A673 (cell line): Measurements from ENCODE around the gene CNTD1. TPM values are rescaled to one million over a fixed set of nuclear protein-coding genes. Genes with fewer than 3 reads are reported as not detected.

ENCODE experiments used
- BruUV-seq: library from RNA; stranded (reverse); fragments of 400-500 nt; replicated peaks from 2 replicates; lab custom pipeline; 2021; lab: Mats Ljungman, UMichigan
- CTCF ChIA-PET: fragments of 300-600 bp; sonication (Branson Sonifier 250); formaldehyde crosslinking; loops from one replicate; lab custom pipeline; 2022; ENCODE audit warnings: antibody characterized with exemption; lab: Charles Lee
- POLR2A ChIA-PET: fragments of 300-600 bp; sonication (Branson Sonifier 250); formaldehyde crosslinking; loops from one replicate; lab custom pipeline; 2022; ENCODE audit warnings: antibody characterized with exemption; ENCODE audit not compliant: low non-redundant PET; lab: Charles Lee
- DNase-seq: peaks from one replicate; pipeline ENCODE4 v3.0.0-alpha.2; 2015; ENCODE audit warnings: low spot score
- H3K27ac ChIP-seq: fragments of 200-600 bp; sonication (generic); 2 replicates; pipeline ENCODE4 v1.5.1; 2016; ENCODE audit warnings: mixed run types, low read depth, mild to moderate bottlenecking, mixed read lengths, antibody characterized with exemption, low read length; ENCODE audit not compliant: poor library complexity, severe bottlenecking
- H3K27me3 ChIP-seq: fragments of 200-600 bp; sonication (generic); replicated peaks from 2 replicates; pipeline ENCODE4 v1.6.1; 2017; ENCODE audit warnings: mixed run types, low read depth, mild to moderate bottlenecking, mixed read lengths, antibody characterized with exemption, low read length; ENCODE audit not compliant: insufficient read depth, poor library complexity
- H3K36me3 ChIP-seq: fragments of 200-600 bp; sonication (generic); 2 replicates; pipeline ENCODE4 v1.6.1; 2016; ENCODE audit warnings: mixed run types, mild to moderate bottlenecking, mixed read lengths, antibody characterized with exemption, low read length; ENCODE audit not compliant: insufficient read depth, poor library complexity, severe bottlenecking
- H3K4me1 ChIP-seq: fragments of 200-600 bp; sonication (generic); 2 replicates; pipeline ENCODE4 v1.6.1; 2017; ENCODE audit warnings: mixed run types, mild to moderate bottlenecking, mixed read lengths, antibody characterized with exemption, low read length; ENCODE audit not compliant: insufficient read depth, poor library complexity, severe bottlenecking
- H3K4me3 ChIP-seq: fragments of 200-600 bp; sonication (generic); 2 replicates; pipeline ENCODE4 v1.5.1; 2016; ENCODE audit warnings: low read depth, mixed run types, mild to moderate bottlenecking, mixed read lengths, low read length; ENCODE audit not compliant: poor library complexity, severe bottlenecking
- H3K9me3 ChIP-seq: fragments of 200-600 bp; sonication (generic); 2 replicates; pipeline ENCODE4 v1.6.1; 2016; ENCODE audit warnings: mixed run types, low read depth, mild to moderate bottlenecking, mixed read lengths, antibody characterized with exemption, low read length; ENCODE audit not compliant: poor library complexity, severe bottlenecking
- EZH2 ChIP-seq: fragments of 200-600 bp; sonication (generic); IDR thresholded peaks from 2 replicates; pipeline ENCODE4 v1.6.1; 2017; ENCODE audit warnings: borderline replicate concordance, low read depth, mild to moderate bottlenecking, mixed read lengths, antibody characterized with exemption, low read length; ENCODE audit not compliant: poor library complexity, severe bottlenecking
- intact Hi-C: fragments of 100-400 bp; cut with micrococcal nuclease; formaldehyde crosslinking; loops from one replicate; pipeline ENCODE4 v1.10.0; 2022; ENCODE audit not compliant: unreplicated experiment
- total RNA-seq: library from RNA; stranded (reverse); gene quantifications from 2 replicates; pipeline ENCODE4 v1.2.3, GENCODE V29; 2021
- TF ChIP-seq, protein P1 (sequence below): fragments of 300-800, 200-600 bp; sonication (generic); conservative IDR thresholded peaks from 2 replicates; pipeline ENCODE4 v1.5.1; 2017; ENCODE audit warnings: low read depth, mild to moderate bottlenecking, antibody characterized with exemption, low read length, moderate library complexity, mixed read lengths

CNTD1 gene
- total RNA-seq, 1 experiment from 2014 or later: not detected

DNA sequence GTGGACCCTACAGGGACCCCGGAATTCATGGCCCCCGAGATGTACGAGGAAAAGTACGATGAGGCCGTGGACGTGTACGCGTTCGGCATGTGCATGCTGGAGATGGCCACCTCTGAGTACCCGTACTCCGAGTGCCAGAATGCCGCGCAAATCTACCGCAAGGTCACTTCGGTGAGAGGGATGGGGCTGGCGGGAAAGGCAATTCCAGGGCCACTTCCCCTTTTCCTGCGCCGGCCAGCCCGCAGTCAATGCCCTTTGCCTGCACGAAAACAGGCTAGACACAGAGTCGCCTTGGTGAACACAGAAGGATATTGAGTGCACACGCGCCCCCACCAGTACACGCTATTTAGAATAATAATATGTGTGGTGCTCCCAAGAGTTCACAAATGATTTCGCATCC lies 14.3 kb upstream of the CNTD1 start:
- Histone ChIP-seq H3K27ac (no peak overlapping the region), H3K4me3 (no peak overlapping the region), H3K27me3 (peaks cover 13% of the 10 kb centered on the region), H3K36me3 (no peaks in the 10 kb centered on the region), H3K4me1 (no peaks in the 10 kb centered on the region), H3K9me3 (no peaks in the 10 kb centered on the region)
- intact Hi-C loops: no loop called here
- no peak for DNase-seq
- BruUV-seq: no TSS peak
- ChIA-PET CTCF (no interaction called here), POLR2A (no interaction called here)
- TF ChIP-seq, protein P1, sequence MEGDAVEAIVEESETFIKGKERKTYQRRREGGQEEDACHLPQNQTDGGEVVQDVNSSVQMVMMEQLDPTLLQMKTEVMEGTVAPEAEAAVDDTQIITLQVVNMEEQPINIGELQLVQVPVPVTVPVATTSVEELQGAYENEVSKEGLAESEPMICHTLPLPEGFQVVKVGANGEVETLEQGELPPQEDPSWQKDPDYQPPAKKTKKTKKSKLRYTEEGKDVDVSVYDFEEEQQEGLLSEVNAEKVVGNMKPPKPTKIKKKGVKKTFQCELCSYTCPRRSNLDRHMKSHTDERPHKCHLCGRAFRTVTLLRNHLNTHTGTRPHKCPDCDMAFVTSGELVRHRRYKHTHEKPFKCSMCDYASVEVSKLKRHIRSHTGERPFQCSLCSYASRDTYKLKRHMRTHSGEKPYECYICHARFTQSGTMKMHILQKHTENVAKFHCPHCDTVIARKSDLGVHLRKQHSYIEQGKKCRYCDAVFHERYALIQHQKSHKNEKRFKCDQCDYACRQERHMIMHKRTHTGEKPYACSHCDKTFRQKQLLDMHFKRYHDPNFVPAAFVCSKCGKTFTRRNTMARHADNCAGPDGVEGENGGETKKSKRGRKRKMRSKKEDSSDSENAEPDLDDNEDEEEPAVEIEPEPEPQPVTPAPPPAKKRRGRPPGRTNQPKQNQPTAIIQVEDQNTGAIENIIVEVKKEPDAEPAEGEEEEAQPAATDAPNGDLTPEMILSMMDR: no peak
- no peak for TF ChIP-seq EZH2

DNA sequence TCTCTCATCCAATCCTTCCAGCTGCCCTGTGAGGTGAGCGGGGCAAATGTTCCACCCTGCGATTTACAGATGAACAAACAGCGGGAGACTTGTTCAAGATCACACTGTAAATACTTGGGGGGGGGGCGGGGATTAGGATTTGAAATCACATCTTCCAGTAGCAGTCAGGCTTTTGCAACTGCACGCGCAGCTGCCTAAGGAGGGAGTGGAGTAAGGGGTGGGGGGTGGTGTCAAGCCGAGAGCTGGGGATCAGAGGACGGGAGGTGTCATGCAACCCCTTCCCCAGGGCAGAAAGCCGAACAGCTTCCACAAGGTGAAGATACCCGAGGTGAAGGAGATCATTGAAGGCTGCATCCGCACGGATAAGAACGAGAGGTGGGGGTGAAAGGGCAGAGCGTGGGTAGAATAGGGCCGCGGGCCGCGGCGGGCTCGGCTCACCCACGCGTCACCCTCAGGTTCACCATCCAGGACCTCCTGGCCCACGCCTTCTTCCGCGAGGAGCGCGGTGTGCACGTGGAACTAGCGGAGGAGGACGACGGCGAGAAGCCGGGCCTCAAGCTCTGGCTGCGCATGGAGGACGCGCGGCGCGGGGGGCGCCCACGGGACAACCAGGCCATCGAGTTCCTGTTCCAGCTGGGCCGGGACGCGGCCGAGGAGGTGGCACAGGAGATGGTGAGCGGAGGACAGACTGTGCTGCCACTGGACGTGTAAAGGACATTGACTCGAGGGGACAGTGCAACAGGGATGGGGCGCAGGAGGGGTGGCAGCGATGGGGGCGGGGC lies 13.7 kb upstream of the CNTD1 start:
- CTCF ChIA-PET: no interaction called here
- no TSS peak for BruUV-seq

DNA sequence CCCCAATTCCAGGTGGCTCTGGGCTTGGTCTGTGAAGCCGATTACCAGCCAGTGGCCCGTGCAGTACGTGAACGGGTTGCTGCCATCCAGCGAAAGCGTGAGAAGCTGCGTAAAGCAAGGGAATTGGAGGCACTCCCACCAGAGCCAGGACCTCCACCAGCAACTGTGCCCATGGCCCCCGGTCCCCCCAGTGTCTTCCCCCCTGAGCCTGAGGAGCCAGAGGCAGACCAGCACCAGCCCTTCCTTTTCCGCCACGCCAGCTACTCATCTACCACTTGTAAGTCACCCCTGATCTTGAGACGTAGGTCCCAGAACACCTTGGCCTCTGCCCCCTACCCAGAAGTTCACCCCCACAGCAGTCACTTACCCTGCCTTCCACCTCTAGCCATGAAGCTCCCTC lies 11.4 kb upstream of the CNTD1 start:
- Histone ChIP-seq H3K4me1 (no peaks in the 10 kb centered on the region), H3K9me3 (no peaks in the 10 kb centered on the region), H3K27ac (no peak overlapping the region), H3K4me3 (no peak overlapping the region), H3K27me3 (no peaks in the 10 kb centered on the region), H3K36me3 (no peaks in the 10 kb centered on the region)
- ChIA-PET POLR2A (no interaction called here), CTCF (no interaction called here)
- no peak for TF ChIP-seq EZH2
- TF ChIP-seq, protein P1: no peak
- intact Hi-C loops: no loop called here
- BruUV-seq: no TSS peak
- no peak for DNase-seq

More for the DNA sequence above, 13.7 kb upstream of the CNTD1 start:
- intact Hi-C loops: no loop called here
- no peak overlapping the region for H3K4me3 ChIP-seq
- H3K4me1 ChIP-seq: no peaks in the 10 kb centered on the region
- peaks cover 13% of the 10 kb centered on the region for H3K27me3 ChIP-seq
- TF ChIP-seq EZH2: no peak
- TF ChIP-seq, protein P1: no peak
- H3K36me3 ChIP-seq: no peaks in the 10 kb centered on the region
- POLR2A ChIA-PET: no interaction called here
- no peaks in the 10 kb centered on the region for H3K9me3 ChIP-seq
- no peak overlapping the region for H3K27ac ChIP-seq
- DNase-seq: no peak
